ENCODE results near the gene PCK2. TPM values are rescaled to one million over a fixed set of nuclear protein-coding genes. Genes with fewer than 3 reads are reported as not detected.

PCK2 gene
- total and polyA plus RNA-seq, 2 of the 13 experiments (the other 11 are each of a cell fraction or from before 2014, with no cell fraction given): 129 to 272 TPM

GRCh38 chr14:24058260-24058950 lies 35.7 kb upstream of the PCK2 start (continued):
- TF ChIP-seq NFIB (CRISPR knock-in tag; IDR thresholded peaks at IDR 0.05; ENCODE audit: borderline replicate concordance): no peak
- no peak for TF ChIP-seq NR1H2 (CRISPR knock-in tag; IDR thresholded peaks at IDR 0.05; ENCODE audit: borderline replicate concordance, low read depth)
- no peak for TF ChIP-seq ZNF878 (CRISPR knock-in tag; IDR thresholded peaks at IDR 0.05)
- TF ChIP-seq PHF8 (CRISPR knock-in tag; IDR thresholded peaks at IDR 0.05): 0 out of 2 replicates have a peak, but pooled peaks have one; percentile 29
- TF ChIP-seq, protein P1, sequence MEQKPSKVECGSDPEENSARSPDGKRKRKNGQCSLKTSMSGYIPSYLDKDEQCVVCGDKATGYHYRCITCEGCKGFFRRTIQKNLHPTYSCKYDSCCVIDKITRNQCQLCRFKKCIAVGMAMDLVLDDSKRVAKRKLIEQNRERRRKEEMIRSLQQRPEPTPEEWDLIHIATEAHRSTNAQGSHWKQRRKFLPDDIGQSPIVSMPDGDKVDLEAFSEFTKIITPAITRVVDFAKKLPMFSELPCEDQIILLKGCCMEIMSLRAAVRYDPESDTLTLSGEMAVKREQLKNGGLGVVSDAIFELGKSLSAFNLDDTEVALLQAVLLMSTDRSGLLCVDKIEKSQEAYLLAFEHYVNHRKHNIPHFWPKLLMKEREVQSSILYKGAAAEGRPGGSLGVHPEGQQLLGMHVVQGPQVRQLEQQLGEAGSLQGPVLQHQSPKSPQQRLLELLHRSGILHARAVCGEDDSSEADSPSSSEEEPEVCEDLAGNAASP (CRISPR knock-in tag; IDR thresholded peaks at IDR 0.05; ENCODE audit: borderline replicate concordance): peak; percentile 82
- peak; percentile 45; the same call in 1 of the 2 replicates for TF ChIP-seq HDAC2 (CRISPR knock-in tag; IDR thresholded peaks at IDR 0.05)
- TF ChIP-seq KLF16 (CRISPR knock-in tag; IDR thresholded peaks at IDR 0.05): peak in 1 of 2 experiments; percentile 54; a peak in 1 of 4 replicates
- TF ChIP-seq JARID2 (CRISPR knock-in tag; IDR thresholded peaks at IDR 0.05; ENCODE audit: insufficient replicate concordance): peak; percentile 54
- TF ChIP-seq ZNF230 (CRISPR knock-in tag; IDR thresholded peaks at IDR 0.05): peak; percentile 64; the same call in 1 of the 2 replicates
- no peak for TF ChIP-seq SKI (IDR thresholded peaks at IDR 0.05; ENCODE audit: partially characterized antibody)
- 0 out of 2 replicates have a peak, but pooled peaks have one; percentile 77 for TF ChIP-seq ZFP41 (CRISPR knock-in tag; IDR thresholded peaks at IDR 0.05; ENCODE audit: borderline replicate concordance)
- TF ChIP-seq ZFP36 (IDR thresholded peaks at IDR 0.05; ENCODE audit: borderline replicate concordance, low read depth, low read length, partially characterized antibody): peak; percentile 48
- peak; percentile 67 for TF ChIP-seq ZBTB7B (CRISPR knock-in tag; IDR thresholded peaks at IDR 0.05)
- TF ChIP-seq, protein P2, sequence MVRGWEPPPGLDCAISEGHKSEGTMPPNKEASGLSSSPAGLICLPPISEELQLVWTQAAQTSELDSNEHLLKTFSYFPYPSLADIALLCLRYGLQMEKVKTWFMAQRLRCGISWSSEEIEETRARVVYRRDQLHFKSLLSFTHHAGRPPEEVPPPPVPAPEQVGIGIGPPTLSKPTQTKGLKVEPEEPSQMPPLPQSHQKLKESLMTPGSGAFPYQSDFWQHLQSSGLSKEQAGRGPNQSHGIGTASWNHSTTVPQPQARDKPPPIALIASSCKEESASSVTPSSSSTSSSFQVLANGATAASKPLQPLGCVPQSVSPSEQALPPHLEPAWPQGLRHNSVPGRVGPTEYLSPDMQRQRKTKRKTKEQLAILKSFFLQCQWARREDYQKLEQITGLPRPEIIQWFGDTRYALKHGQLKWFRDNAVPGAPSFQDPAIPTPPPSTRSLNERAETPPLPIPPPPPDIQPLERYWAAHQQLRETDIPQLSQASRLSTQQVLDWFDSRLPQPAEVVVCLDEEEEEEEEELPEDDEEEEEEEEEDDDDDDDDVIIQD (CRISPR knock-in tag; IDR thresholded peaks at IDR 0.05; ENCODE audit: low read depth): peak; percentile 70; the same call in 1 of the 2 replicates
- TF ChIP-seq PAX8 (CRISPR knock-in tag; IDR thresholded peaks at IDR 0.05; ENCODE audit: borderline replicate concordance): peak; percentile 69; the same call in 1 of the 2 replicates
- 0 out of 2 replicates have a peak, but pooled peaks have one; percentile 34 for TF ChIP-seq ZNF550 (CRISPR knock-in tag; IDR thresholded peaks at IDR 0.05; ENCODE audit: borderline replicate concordance)
- TF ChIP-seq MYNN (CRISPR knock-in tag; IDR thresholded peaks at IDR 0.05; ENCODE audit: low read depth): 0 out of 2 replicates have a peak, but pooled peaks have one; percentile 56
- TF ChIP-seq ZNF770 (CRISPR knock-in tag; IDR thresholded peaks at IDR 0.05): peak; percentile 82; the same call in 1 of the 2 replicates
- TF ChIP-seq SMAD3 (CRISPR knock-in tag; IDR thresholded peaks at IDR 0.05): peak; percentile 92; the same call in 1 of the 2 replicates
- no peak for TF ChIP-seq ZNF629 (CRISPR knock-in tag; conservative IDR thresholded peaks at IDR 0.05)
- no peak for TF ChIP-seq ZNF484 (CRISPR knock-in tag; IDR thresholded peaks at IDR 0.05; ENCODE audit: borderline replicate concordance, low read depth)
